Measurements from ENCODE around the gene ZFP90.
"Not testable (repeated sequence)": the region's sequence is repeated elsewhere in the genome, so short reads cannot be mapped to it uniquely, and the experiment has no call there.

Gene ZFP90

GRCh38 chr16:68517606-68518166, 21.4 kb upstream of the ZFP90 start:
- DNase-seq (ENCODE audit: low read depth in 2 of 2): no peak

GRCh38 chr16:68519225-68519745, 19.8 kb upstream of the ZFP90 start:
- DNase-seq (ENCODE audit: low read depth in 2 of 2): no peak

GRCh38 chr16:68520649-68521086, 18.4 kb upstream of the ZFP90 start:
- DNase-seq (ENCODE audit: low read depth in 2 of 2): peak; percentile 72 to 81

GRCh38 chr16:68524069-68524820, 14.8 kb upstream of the ZFP90 start:
- no peak for DNase-seq (ENCODE audit: low read depth in 2 of 2)

- DNase-seq (ENCODE audit: low read depth in 2 of 2): no peak
Observed at GRCh38 chr16:68526143-68526781, 12.8 kb upstream of the ZFP90 start.

- no peak for DNase-seq (ENCODE audit: low read depth in 2 of 2)
Observed at GRCh38 chr16:68526782-68527145, 12.3 kb upstream of the ZFP90 start.

- no peak for DNase-seq (ENCODE audit: low read depth in 2 of 2)
Observed at GRCh38 chr16:68528233-68528632, 10.9 kb upstream of the ZFP90 start.

- peak; percentile 73 to 87 for DNase-seq (ENCODE audit: low read depth in 2 of 2)
Observed at GRCh38 chr16:68528686-68529379, 10.3 kb upstream of the ZFP90 start.

GRCh38 chr16:68529608-68529930, 9.5 kb upstream of the ZFP90 start:
- DNase-seq (ENCODE audit: low read depth in 2 of 2): no peak

- peak; percentile 89 for DNase-seq (ENCODE audit: low read depth in 2 of 2)
Observed at GRCh38 chr16:68529931-68530701, 9.0 kb upstream of the ZFP90 start.

GRCh38 chr16:68533937-68534336, 5.2 kb upstream of the ZFP90 start:
- DNase-seq (ENCODE audit: low read depth in 2 of 2): no peak

GRCh38 chr16:68535331-68535730, 3.8 kb upstream of the ZFP90 start:
- DNase-seq (ENCODE audit: low read depth in 2 of 2): no peak

- no peak for DNase-seq (ENCODE audit: low read depth in 2 of 2)
Observed at GRCh38 chr16:68539711-68540239, 684 bp downstream of the ZFP90 start.

GRCh38 chr16:68548947-68549346, 9.9 kb downstream of the ZFP90 start:
- no peak for DNase-seq (ENCODE audit: low read depth in 2 of 2)

GRCh38 chr16:68553186-68553585, 14.1 kb downstream of the ZFP90 start:
- no peak for DNase-seq (ENCODE audit: low read depth in 2 of 2)

GRCh38 chr16:68560341-68560740, 21.2 kb downstream of the ZFP90 start:
- DNase-seq (ENCODE audit: low read depth in 2 of 2): not testable (repeated sequence)

GRCh38 chr16:68563631-68564381, 24.7 kb downstream of the ZFP90 start:
- DNase-seq (ENCODE audit: low read depth in 2 of 2): no peak

- DNase-seq (ENCODE audit: low read depth in 2 of 2): no peak
Observed at GRCh38 chr16:68564382-68564985, 25.4 kb downstream of the ZFP90 start.

GRCh38 chr16:68574479-68574878, 35.4 kb downstream of the ZFP90 start:
- no peak for DNase-seq (ENCODE audit: low read depth in 2 of 2)

GRCh38 chr16:68575082-68575481, 36.0 kb downstream of the ZFP90 start:
- no peak for DNase-seq (ENCODE audit: low read depth in 2 of 2)
